Psoas muscle (tissue), 8 donors: ENCODE data around the gene NLGN4X. TPM values are rescaled to one million over a fixed set of nuclear protein-coding genes. Genes with fewer than 3 reads are reported as not detected.

Experiments
- ATAC-seq, 4 donors: fragments of 200-7000 bp; cut with Tn5 transposase; one replicate each; pipeline ENCODE4 v1.9.1; 2020; ENCODE audit warnings: moderate library complexity in 3 of 4, mild to moderate bottlenecking in 2 of 4
- DNase-seq, 2 donors: peaks; one replicate each; pipeline ENCODE4 v3.0.0-alpha.2; 2020
- H3K27ac ChIP-seq: fragments of 200-600 bp; one replicate; pipeline ENCODE4 v1.8.0; 2022
- H3K27me3 ChIP-seq, 3 donors: fragments of 200-600 bp in 1 of 3; one replicate each; pipeline versions ENCODE4 v1.6.1 to v1.8.0; 2013 to 2022; ENCODE audit warnings: low read length in 2 of 3, mild to moderate bottlenecking in 2 of 3, moderate library complexity in 1 of 3; ENCODE audit not compliant: insufficient read depth in 3 of 3
- H3K36me3 ChIP-seq, 2 donors: fragments of 200-600 bp in 1 of 2; one replicate each; pipeline versions ENCODE4 v1.6.1 to v1.8.0; 2013 to 2022; ENCODE audit warnings: low read depth in 1 of 2, mild to moderate bottlenecking in 1 of 2, moderate library complexity in 1 of 2; ENCODE audit not compliant: insufficient read depth in 1 of 2
- H3K4me1 ChIP-seq: fragments of 200-600 bp; one replicate; pipeline ENCODE4 v1.8.0; 2022
- H3K4me3 ChIP-seq: fragments of 200-600 bp; one replicate; pipeline ENCODE4 v1.8.0; 2022; ENCODE audit warnings: mild to moderate bottlenecking
- H3K9me3 ChIP-seq: fragments of 200-600 bp; one replicate; pipeline ENCODE4 v1.8.0; 2022
- whole genome bisulfite sequencing, 3 donors: extraction: QIAGEN DNeasy Blood & Tissue Kit; methylation state at CpG; one replicate each; pipeline versions ENCODE4 v1.1.6 to v1.1.7; 2013; 5-methylcytosine and 5-hydroxymethylcytosine counted together
- intact Hi-C, 2 donors: fragments of 100-400 bp; cut with DNase I; formaldehyde crosslinking; loops; one replicate each; pipeline versions ENCODE4 v1.11.0 to v1.14.2; 2022
- polyA plus RNA-seq, 3 donors: library from polyadenylated mRNA; stranded (reverse); fragments of 200-250 nt; gene quantifications; one replicate each; pipeline ENCODE4 v1.2.3, GENCODE V29; 2013
- total RNA-seq, 4 donors: library from RNA; stranded (reverse); fragmentation: NEBNext Ultra II Directional in 2 of 4; extraction: Animal tissue kit (Norgen Biotek cat#: 25700) in 2 of 4; gene quantifications; one replicate each; pipeline versions ENCODE4 v1.2.1 to v1.2.4, GENCODE V29; 2021 to 2023
- TF ChIP-seq, protein P1 (sequence below): fragments of 200-600 bp; IDR thresholded peaks from one replicate; pipeline ENCODE4 v1.8.0; 2022; ENCODE audit warnings: antibody characterized with exemption
- donor health status: healthy with polysubstance abuse.
- donor health status: DM: no; HTN: no; CAD: no; lungs with moderate emphysema.
- donor health status: Bipolar disorder and iron deficiency.
- donor health status: healthy.
- donor health status: DM: yes; HTN: yes; CAD: no.
- donor health status: DM: no; HTN: no; CAD: no.
- donor health status: DM: no; HTN: no; CAD: no.
- donor health status: DM: yes; HTN: yes; CAD: no.

Gene NLGN4X
- total and polyA plus RNA-seq, 7 donors, result 0.05 to 0.59 (median 0.13) TPM

DNA sequence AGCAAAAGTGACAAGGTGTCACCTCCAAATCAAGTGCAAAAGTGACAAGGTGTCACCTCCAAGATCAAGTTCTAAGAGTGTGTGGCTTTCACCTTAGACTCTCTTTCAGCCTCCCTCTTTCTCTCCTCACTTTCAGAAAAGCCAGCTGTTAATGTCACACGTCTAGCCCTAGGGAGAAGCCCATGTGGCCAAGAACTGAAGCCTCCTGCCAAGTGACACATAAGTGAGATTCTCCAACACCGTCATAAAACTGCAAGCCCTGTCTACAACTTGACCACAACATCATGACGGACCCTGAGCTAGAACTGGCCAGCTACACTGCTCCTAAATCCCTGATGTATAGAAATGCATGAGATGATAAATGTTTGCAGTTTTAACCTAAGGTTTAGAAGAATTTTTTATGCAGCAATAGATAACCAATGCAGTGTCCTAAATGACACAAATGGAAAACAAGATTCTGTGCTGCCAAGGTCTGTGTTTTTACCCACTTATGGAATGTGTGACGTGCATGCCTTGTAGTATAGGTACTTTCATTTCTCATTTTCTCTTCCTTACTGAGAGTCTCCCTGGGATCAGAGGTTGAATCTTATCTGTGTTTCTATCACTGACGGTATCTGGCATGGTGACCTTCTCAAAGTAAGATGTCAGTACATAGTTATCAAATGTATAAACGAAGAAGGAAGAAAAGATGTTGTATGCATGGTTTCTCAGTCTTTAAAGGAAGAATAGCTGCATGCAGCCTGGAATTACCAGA lies 25.0 kb downstream of the NLGN4X start:
- no peak for ATAC-seq
- H3K27me3 ChIP-seq, result no peaks in the 10 kb centered on the region
- H3K4me3 ChIP-seq, result no peak overlapping the region
- no peaks in the 10 kb centered on the region for H3K9me3 ChIP-seq
- H3K4me1 ChIP-seq, result no peaks in the 10 kb centered on the region
- WGBS, 3 donors, result 44 to 47% (median 46%) methylated on average over 6 of the region's 6 CpGs
- H3K27ac ChIP-seq, result no peak overlapping the region
- no peak for DNase-seq
- no peaks in the 10 kb centered on the region for H3K36me3 ChIP-seq
- TF ChIP-seq, protein P1, sequence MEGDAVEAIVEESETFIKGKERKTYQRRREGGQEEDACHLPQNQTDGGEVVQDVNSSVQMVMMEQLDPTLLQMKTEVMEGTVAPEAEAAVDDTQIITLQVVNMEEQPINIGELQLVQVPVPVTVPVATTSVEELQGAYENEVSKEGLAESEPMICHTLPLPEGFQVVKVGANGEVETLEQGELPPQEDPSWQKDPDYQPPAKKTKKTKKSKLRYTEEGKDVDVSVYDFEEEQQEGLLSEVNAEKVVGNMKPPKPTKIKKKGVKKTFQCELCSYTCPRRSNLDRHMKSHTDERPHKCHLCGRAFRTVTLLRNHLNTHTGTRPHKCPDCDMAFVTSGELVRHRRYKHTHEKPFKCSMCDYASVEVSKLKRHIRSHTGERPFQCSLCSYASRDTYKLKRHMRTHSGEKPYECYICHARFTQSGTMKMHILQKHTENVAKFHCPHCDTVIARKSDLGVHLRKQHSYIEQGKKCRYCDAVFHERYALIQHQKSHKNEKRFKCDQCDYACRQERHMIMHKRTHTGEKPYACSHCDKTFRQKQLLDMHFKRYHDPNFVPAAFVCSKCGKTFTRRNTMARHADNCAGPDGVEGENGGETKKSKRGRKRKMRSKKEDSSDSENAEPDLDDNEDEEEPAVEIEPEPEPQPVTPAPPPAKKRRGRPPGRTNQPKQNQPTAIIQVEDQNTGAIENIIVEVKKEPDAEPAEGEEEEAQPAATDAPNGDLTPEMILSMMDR, result no peak
- intact Hi-C loops, result no loop called here

DNA sequence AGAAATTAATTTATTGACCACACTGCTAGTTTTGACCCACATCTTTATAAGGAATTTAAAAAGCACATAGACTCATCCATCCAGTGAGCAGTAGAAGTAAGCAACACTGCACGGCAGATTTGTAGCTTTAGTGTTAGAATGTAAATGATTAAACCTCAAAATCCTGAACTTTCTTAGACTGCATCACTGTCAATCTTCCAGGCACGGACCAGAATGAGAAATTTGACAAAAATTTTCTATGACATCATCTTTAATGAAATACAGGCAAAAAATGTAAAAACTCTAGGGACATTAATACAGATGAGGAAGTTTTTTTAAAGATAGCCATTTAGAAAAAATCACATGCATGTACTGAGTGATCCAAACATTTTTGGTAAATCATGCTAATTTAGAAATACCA lies 29.2 kb downstream of the NLGN4X start:
- ATAC-seq (no peak), DNase-seq (no peak)
- Histone ChIP-seq H3K27ac (no peak overlapping the region), H3K4me3 (no peak overlapping the region), H3K4me1 (no peaks in the 10 kb centered on the region), H3K27me3 (no peaks in the 10 kb centered on the region), H3K9me3 (no peaks in the 10 kb centered on the region), H3K36me3 (no peaks in the 10 kb centered on the region)
- TF ChIP-seq, protein P1, result no peak
- WGBS, 3 donors, result 55 to 63% (median 59%) methylated on average over 2 of the region's 2 CpGs
- intact Hi-C loops, result no loop called here

DNA sequence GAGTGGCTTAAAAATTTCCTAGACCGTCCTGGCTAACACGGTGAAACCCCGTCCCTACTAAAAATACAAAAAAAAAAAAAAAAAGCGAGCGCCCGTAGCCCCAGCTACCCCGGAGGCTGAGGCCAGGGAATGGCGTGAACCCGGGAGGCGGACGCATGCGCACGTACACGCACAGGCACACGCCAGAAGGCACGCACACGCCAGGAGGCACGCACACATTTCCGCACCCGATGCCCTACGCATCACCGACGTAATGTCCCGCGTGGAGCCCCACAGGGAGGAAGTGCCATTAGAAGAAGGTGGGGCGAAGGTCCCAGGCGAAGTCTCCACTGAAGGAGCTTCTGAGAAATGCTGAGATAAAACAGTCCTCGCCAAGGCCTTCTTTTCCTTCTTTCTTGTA lies 41.4 kb downstream of the NLGN4X start:
- no peaks in the 10 kb centered on the region for H3K36me3 ChIP-seq
- DNase-seq, result no peak
- H3K4me3 ChIP-seq, result no peak overlapping the region
- no peak for ATAC-seq
- no peaks in the 10 kb centered on the region for H3K27me3 ChIP-seq
- 95 to 97% (median 96%) methylated on average over 16 to 28 of the region's 28 CpGs for whole genome bisulfite sequencing, 3 donors
- intact Hi-C loops, result no loop called here
- H3K4me1 ChIP-seq, result no peaks in the 10 kb centered on the region
- no peaks in the 10 kb centered on the region for H3K9me3 ChIP-seq
- TF ChIP-seq, protein P1, result no peak
- no peak overlapping the region for H3K27ac ChIP-seq

DNA sequence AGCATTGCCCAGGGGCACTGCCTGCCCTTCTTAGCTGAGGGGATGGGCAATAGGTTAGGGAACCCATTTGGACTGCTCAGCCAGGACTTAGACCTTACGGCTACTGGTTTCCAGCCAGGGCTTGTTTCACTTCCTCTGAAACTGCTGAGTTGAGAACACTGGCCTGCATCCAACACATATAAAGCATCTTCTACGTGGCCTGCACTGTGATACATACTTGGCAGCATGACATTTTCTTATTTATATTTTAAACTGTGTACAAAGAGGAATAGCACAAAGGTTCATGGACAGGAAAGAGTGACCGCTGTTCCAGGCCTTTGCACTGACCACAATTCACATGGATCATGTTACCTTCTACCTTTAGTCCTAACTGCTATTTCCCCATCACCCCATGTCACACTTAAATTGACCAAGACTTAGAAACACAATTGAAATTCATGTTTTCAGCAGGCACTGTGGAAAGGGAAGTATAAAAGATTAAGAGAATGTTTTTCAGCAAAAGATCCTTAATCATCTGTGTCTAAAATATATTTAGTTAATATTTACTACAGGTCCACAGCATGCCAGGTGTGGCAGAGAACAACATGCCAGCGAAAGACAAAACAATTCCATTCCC lies 43.7 kb downstream of the NLGN4X start:
- H3K4me3 ChIP-seq, result no peak overlapping the region
- H3K4me1 ChIP-seq, result no peaks in the 10 kb centered on the region
- ATAC-seq (no peak), DNase-seq (no peak)
- intact Hi-C loops, result no loop called here
- H3K36me3 ChIP-seq, result no peaks in the 10 kb centered on the region
- H3K9me3 ChIP-seq, result no peaks in the 10 kb centered on the region
- no peak overlapping the region for H3K27ac ChIP-seq
- no peaks in the 10 kb centered on the region for H3K27me3 ChIP-seq
- TF ChIP-seq, protein P1, result no peak
- 43 to 52% (median 45%) methylated on average over 4 of the region's 4 CpGs for WGBS, 3 donors
